Measurements from ENCODE around the gene BOK. TPM values are rescaled to one million over a fixed set of nuclear protein-coding genes. Genes with fewer than 3 reads are reported as not detected.
"Not testable (repeated sequence)": the region's sequence is repeated elsewhere in the genome, so short reads cannot be mapped to it uniquely, and the experiment has no call there.

The BOK gene
- polyA plus RNA-seq, 1 donor = 63.4 TPM

DNA sequence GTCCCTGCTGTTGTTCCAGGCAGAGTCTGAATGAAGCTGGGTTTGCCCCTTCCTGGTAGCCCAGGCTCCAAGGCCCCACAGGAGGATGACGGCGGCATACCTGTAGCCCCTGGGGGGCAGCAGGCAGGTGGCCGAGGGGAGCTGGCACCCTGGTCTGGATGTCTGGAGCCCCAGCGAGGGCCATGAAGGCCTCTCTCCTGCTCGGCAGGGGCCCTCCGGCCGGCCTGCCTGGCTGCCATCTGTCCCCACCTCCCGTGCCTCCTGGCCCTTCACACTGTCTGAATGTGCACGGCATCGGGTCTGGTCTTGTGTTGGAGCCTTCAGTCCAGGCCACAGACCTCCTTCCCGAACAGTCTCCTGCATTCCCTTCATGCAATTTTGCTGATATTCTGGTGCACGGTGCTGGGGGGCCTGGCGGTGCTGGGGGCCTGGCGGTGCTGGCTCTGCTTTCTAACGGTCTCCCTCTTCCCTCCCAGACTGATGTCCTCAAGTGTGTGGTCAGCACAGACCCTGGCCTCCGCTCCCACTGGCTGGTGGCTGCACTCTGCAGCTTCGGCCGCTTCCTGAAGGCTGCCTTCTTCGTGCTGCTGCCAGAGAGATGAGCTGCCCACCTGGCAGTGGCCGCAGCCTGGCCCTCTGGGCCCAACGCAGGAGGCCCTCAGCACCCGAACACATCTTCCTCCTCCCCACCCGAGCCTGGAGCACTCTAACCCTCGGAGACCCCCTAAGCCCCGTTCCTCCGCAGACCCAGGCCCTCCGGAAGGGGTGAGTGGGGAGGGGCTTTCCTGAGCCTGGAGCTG, 13.5 kb downstream of the BOK start:
- DNase-seq (ENCODE audit: low read depth) = no peak

DNA sequence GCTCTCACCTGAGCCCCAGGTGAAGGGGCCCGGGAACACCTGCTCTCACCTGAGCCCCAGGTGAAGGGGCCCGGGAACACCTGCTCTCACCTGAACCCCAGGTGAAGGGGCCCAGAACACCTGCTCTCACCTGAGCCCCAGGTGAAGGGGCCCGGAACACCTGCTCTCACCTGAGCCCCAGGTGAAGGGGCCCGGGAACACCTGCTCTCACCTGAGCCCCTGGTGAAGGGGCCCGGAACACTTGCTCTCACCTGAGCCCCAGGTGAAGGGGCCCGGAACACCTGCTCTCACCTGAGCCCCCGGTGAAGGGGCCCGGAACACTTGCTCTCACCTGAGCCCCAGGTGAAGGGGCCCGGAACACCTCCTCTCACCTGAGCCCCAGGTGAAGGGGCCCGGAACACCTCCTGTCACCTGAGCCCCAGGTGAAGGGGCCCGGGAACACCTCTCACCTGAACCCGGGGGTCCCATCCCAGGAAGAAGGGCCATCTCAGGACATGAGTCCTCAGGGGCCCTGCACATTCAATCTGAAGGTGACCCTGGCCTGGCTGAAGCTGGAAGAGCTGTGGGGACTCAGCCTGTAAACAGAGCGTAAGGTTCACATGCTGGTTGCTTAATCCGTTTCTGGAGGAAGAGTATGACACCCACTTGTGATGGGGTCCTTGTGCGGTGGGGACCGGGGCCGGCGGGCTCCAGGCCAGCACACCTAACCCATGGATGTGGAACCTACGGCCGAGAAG, 14.5 kb downstream of the BOK start:
- not testable (repeated sequence) for DNase-seq (ENCODE audit: low read depth)

DNA sequence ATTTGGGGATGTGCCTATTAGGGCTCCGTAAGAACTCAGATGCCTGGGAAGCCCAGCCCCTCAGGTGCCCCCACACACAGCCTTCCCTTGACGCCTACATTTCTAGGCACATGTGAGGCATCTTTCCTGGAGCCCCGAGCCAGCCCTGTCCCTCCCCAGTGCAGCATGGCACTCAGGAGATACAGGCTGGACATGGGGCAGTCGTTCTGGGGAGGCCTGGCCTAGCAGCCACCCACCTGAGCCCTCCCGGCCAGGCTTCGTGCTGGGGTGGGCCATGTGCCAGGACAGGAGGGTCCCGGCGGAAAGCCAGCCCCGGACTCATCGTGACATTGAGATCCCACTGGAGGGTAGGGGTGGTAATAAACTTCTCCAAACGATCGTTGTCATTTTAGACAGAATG, 15.2 kb downstream of the BOK start:
- DNase-seq (ENCODE audit: low read depth) = no peak

DNA sequence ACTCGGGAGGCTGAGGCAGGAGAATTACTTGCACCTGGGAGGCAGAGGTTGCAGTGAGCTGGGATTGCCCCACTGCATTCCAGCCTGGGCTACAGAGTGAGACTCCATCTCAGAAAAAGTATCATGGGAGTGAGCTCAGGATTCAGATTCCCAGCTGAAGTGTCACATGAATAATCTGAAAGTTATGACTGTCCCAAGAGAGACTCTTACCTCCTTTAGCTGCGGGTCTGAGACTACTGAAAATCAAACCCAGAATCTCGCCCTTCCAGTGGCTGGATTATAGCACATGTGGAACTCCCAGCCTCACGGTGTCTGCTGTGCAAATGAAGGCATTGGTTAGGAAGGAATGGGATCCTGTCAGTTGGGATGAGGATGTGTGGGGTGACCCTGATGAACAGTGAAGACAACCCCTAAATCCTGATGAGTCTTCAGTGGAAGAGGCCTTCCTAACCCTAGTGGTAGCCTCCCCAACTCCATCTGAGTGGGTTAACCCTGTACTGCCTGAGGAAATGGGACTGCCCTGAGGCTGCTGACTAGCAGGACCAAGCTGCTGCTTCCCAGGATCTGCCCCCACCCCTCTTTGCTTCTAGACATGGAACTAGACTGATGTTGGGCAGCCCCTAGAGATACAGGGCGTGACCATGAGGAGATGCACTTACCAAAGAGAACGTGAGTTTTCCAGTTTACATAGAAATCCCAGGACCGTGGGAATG, 16.5 kb downstream of the BOK start:
- DNase-seq (ENCODE audit: low read depth) = no peak

DNA sequence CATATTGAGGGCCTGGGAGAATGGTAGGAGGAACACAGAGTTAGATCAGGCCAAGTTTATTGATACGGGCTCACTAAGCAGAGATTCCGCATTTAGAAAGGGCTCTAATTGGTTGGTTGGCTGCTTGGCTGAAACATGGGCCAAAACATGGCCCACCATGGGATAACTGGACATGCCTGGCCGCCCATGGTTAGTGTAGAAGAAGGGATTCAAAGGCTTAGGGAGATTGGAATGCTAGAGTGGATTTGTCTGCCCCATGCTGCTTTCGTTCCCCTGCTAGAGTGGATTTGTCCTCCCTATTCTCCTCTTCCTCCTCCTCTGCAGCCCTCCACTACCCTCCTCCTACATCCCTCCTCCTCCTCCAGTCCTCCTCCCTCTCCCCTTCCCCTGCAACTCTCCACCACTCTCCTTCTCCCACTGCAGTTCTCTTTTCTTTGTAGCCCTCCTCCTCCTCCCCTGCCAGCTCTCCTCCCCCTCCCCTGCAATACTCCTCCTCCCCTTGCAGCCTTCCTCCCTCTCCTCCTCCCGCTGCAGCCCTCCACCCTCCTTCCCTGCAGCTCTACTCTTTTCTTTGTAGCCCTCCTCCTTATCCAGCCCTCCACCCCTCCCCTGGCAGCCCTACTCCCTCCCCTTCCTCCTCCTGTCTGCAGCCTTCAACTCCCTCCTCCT, 17.2 kb downstream of the BOK start:
- no peak for DNase-seq (ENCODE audit: low read depth)

DNA sequence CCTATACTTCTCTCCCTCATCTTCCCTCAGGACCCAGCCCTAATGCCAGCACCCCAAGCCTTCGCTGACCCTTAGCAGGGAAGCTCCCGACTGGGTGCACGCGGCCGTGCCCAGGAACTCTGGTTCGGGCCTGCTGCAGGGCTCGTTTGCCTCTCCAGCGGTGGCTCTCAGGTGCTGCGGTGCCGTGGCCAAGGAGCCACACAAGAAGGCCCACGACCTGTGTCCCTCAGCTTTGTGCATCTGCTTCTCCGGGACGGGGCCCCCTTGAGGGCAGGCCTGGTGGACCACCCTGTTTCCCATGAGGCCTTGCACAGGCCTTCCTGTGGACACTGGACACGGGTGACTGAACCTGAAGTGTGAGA, 17.7 kb downstream of the BOK start:
- no peak for DNase-seq (ENCODE audit: low read depth)

DNA sequence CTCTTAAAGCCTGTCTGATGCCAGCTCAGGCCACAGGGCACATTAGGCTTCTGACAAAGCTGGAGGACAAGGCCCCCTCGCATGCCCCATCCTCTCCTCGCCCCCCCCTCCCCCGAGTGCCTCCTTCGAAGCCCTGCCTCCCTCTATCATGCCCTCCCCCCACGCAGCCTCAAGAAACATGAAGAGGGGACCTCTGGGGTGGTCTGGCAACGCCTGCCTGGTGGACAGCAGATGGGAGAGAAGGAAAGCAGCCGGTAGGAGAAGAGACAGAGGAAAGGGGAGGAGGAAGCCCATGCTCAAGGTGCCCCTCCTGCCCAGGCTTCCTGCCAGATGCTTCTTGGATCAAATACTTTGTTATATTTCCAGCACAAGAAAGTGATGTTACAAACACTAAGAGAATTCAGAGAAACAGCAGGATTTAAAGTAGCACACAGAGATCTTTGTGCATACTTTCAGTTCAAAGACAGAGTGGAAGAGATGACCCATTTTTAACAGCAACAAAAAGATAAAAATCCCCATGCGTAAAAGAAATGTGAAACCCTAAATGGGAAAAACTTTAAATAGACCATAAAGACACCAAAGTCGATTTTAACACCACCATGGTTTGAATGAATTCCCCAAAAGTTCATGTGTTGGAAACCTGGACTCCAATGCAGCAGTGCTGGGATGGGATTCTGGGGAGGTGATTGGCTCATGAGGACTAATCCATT, 19.0 kb downstream of the BOK start:
- peak; percentile 29 for DNase-seq (ENCODE audit: low read depth)

DNA sequence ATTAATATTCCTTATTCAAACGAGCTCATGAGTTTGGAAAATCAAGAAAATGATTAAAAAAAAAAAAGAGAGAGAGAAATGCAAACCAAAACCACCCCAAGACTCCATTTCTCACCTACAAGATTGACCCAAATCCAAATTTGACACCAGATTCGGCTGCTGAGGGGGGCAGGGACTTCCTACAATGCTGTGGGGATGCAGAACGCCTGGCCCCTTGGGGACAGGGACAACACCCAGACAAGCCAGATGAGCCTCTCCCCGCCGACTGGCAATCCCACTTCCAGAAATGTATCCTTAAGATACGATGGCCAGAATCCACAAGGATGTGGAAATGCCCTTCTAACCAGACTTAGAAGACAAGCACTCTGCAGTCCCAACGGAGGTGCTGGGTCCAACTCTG, 20.7 kb downstream of the BOK start:
- no peak for DNase-seq (ENCODE audit: low read depth)

DNA sequence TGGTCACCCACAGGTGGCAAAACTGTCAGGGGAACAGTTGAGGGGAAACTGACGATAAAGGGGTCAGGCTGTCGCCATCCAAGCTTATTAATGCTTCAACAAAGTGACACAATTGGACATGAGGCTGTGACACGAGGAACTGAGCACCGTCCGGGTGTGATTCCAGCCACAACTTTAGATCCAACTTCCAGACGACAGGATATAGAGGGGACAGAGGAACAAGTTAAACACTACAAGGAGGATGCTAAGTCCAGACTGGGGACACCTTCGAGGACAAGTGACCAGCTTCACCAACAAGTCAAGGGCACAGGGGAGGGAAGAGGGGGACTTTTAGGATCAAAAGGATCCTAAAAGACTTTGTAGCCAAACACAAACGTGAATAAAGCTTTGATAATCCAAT, 23.8 kb downstream of the BOK start:
- no peak for DNase-seq (ENCODE audit: low read depth)

DNA sequence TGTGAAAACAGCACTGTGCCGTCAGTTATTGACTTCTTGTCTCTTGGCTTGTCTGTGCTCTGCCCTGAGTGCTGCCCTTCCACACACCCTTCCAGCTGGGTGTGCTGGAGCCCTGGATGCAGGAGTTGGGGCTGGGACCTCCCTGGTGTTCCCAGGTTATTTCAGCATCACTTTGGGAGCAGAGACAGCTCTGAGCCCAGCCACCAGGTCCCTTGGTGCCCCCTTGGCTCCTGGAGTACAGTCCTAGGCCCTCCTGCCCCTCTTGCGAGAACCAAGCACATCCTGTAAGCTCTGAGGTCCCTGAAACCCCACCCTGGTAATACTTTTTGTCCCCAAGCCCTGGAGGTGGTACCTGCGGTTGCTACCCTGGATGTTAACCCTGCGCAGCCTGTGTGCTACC, 24.3 kb downstream of the BOK start:
- DNase-seq (ENCODE audit: low read depth) = no peak

DNA sequence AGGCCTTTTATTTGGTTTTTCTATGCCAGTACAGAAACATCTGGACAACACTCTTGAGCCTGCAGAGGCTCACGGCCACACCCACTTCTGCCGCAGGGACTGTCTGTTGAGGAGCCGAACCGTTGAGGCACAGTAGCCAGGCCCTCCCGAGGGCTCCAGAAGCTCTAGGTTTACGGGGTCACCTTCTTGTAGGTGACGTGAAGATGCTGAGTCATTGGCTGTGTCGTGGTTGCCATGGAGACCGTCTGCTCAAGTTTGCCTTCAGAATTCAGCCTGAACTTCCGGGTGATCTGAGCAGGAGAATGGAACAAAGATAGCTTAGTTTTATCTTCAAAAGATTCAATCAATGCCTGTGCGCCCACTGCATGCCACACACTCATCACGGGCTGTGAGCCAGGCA, 25.9 kb downstream of the BOK start:
- no peak for DNase-seq (ENCODE audit: low read depth)

DNA sequence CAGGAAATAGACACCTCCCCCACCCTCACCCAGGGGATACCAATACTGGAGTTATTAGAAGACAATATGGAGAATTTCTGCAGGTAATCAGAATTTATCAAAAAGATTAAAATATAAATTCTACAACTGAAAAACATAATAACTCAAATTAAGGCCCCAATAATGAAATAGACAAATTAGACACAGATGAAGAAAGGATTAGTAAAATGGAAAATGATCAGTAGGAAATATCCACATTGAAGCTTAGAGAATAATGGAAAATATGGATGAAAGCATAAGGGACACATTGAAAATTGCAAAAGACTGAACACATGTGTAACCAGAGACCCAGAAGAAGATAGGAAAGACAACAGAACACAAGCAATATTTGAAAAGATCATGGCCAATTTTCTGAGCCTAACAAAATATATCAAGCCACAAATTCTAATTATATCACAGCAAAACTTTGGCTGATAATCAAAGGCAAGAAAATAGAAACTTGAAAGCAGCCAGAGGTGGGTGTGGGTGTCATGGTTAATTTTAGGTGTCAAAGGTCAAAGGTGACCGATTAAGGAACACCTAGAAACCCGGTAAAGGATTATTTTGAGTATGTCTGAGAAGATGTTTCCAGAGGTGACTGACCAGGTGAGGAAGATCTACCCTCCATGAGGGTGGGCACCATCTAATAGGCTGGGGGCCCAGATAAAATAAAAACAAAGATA, 28.2 kb downstream of the BOK start:
- DNase-seq (ENCODE audit: low read depth) = no peak

DNA sequence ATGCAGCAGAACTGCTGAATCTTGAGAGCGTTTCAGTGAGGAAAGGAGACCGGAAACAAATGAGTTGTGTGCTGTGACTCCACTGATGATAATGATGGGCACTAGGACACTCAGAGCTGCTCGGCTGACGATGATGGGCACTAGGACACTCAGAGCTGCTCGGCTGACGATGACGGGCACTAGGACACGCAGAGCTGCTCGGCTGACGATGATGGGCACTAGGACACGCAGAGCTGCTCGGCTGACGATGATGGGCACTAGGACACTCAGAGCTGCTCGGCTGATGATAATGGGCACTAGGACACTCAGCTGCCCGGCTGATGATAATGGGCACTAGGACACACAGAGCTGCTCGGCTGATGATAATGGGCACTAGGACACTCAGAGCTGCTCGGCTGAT, 31.3 kb downstream of the BOK start:
- not testable (repeated sequence) for DNase-seq (ENCODE audit: low read depth)

DNA sequence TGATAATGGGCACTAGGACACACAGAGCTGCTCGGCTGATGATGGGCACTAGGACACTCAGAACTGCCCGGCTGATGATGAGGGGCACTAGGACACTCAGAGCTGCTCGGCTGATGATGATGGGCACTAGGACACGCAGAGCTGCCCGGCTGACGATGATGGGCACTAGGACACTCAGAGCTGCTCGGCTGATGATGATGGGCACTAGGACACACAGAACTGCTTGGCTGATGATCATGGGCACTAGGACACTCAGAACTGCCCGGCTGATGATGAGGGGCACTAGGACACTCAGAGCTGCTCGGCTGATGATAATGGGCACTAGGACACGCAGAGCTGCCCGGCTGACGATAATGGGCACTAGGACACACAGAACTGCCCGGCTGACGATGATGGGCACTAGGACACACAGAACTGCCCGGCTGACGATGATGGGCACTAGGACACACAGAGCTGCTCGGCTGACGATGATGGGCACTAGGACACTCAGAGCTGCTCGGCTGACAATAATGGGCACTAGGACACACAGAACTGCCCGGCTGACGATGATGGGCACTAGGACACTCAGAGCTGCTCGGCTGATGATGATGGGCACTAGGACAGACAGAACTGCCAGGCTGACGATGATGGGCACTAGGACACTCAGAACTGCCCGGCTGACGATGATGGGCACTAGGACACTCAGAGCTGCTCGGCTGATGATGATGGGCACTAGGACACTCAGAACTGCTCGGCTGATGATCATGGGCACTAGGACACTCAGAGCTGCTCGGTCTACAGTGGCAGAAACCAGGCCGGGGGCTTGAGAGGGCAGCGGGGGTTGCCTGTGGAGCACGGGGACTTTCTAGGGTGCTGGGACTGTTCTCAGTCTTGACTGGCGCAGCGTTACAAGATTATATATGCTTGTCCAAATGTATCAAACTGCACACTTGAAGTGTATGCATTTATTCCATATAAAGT, 32.2 kb downstream of the BOK start:
- DNase-seq (ENCODE audit: low read depth) = not testable (repeated sequence)

DNA sequence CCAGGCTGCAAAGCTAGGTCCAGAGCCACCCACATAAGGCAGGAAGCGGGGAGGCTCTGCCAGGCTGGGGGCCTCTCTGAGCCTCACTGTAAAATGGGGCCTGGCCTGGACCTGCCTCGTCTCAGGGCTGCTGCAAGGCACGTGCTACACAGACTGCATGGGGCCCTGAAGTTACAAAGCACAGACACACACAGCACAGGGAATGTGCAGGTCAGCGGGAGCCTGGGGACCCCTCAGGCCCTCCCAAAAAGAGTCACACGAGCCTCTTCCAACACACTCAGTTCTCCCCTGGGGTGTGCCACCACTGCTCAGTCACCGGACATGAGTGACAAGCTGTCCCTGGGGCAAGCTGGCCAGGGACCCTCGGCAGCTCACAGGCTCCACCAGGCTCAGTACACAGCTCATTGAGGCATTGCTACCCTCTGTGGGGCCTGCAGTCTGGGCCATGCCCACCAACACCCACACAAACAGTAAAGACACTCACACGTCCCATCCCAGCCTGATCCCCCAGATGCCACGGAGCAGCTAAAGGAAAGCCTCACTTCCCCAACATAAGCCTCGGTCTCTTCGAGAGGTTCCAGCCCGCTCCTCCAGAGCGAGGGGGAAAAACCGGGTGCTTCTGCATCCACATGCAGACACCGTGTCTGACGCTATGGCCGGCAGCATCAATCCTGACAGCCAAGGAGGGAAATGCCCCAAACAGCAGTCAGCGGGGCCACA, 33.7 kb downstream of the BOK start:
- DNase-seq (ENCODE audit: low read depth) = no peak

DNA sequence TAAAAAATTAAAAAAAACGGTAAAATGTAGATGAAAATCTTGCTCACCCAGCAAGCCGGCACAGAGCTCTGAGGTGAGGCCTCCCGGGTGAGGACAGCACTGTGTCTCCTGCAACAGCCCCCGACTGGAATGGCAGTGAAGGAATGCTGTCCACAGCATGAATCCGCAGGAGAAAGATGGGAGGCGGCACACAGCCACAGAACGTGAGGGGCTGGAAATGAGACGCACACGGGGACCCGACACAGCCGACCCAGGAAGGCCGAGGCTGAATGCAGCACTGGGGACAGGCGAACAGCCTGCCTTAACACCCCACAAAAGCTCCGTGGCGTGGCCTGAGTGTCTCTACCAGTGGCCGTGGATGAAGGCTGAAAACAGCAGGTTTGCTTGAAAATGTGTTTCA, 34.7 kb downstream of the BOK start:
- no peak for DNase-seq (ENCODE audit: low read depth)

DNA sequence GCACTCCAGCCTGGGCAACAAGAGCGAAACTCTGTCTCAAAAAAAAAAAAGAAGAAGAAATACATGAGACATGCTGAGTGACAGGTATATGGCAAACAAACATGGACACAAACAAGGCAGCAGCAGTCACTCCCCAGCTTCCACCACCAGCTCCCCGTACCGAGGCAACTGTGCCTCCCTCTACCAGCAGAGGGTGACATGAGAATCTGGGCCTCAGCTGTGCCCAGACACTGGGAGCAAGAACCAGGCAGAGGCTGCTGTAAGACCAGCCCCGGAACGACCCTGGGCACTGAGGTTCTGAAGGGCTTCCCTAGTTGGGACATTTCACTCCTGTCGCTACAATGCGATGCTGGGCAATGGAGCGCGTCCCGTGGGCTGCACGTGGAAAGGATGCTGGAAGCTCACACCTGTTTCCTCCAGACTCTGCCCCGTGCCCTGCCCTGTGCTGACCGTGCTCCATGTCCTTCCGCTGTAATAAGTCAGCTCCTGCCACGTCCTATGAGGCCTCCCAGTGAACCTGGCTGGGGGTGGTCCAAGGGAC, 37.1 kb downstream of the BOK start:
- DNase-seq (ENCODE audit: low read depth) = no peak

DNA sequence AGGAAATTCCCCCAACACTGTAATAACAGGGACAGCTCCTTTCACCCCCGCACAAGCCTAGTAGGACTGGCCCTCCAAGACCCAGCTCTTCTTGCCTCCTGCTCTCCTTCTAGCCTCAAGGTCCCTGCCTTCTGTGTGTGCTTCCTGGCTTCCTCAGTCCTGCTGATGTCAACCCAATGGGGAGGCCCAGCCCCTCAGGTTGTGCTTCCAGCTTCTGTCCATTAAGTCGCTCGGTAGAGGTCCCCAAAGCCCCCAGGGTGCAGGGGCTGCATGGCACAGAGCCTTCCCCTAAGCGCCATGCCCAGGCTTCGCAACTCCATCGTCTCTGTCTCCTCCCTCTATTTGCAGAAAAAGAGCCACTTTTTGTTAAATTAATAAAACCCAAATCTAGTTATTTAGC, 39.0 kb downstream of the BOK start:
- DNase-seq (ENCODE audit: low read depth) = no peak

DNA sequence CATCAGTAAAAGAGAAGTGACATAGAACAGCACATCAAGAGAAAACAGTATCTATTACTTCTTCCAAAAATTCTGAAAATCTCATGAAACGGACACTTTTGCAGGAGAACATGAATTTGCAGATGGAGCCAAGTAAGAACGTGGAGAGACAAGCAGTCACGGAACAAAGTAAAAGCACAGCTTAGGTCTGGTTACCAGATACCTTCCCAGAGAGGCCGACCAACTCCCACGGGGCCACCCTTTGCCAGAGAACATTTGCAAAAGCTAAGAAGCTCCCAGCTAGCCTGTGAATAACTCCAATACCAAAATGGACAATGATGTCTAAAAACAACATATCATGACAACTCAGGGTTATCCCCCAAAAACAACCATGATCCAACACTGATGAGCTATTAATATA, 39.5 kb downstream of the BOK start:
- DNase-seq (ENCODE audit: low read depth) = no peak

All from forelimb muscle (tissue), 1 donor.